NCI-H1694 treated with DMSO at 0.1 percent for 48 hours (cell line): ENCODE results near the gene PIK3C2B.
A peak's percentile ranks its signal among the peaks of the same experiment; 100 is the strongest.

ENCODE experiments used
- DNase-seq: peaks from one replicate; lab custom pipeline; 2025; lab: John Stamatoyannopoulos, UW

The PIK3C2B gene

DNA sequence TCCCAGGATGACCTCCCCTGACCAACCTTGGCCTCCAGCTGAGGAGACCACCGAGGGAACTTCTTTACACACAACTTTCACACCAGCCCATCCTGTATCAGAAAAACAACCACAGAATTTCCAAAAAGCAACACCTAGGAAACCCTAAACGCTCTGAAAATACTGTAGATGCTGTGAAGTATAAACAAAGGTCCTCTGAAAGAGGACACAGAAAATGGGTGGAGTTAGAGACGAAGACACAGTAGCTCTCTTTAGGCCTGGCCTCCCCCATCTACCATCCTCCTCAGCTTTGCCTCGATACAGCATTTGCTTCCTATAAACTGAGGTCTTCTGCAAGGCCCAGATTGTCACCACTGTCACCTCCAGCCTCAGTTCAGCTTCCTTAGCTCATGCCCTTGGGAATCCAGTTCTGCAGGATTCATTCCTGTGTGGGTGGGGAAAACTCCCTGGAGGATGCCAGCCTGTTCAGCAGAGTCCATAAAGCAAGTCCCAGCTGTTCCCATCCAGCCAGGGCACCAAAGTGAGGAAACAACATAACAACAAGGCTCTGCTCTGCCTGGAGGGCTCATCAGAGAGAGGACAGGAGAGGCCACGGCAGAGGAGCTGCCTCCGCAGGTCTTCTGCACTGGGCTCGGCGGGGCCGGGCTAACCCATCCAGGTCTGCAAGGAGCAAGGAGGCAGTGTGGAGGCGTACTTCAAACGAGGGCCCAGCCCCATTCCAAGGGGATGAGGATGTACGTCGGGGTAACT is 15.0 kb downstream of the PIK3C2B start:
- peak; percentile 18 for DNase-seq

DNA sequence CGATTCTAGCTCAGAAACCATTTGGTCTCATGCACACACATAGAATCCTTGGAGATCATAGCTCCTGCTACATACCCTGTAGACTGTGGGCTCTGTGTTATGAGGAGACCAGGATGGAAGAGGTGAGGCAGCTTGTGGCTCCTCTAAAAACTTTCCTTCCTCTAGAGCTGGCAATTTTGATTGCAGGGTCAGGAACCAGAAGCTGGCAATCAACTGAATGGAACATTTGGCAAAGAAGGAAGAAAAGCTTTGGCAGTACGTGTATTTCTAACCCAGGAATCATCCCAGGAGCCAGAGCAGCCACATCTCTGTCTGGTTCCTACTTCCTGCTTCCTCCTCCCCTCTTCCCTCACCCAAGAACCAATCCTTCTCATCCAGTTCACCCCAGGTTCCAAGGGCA is 15.7 kb downstream of the PIK3C2B start:
- DNase-seq: no peak

DNA sequence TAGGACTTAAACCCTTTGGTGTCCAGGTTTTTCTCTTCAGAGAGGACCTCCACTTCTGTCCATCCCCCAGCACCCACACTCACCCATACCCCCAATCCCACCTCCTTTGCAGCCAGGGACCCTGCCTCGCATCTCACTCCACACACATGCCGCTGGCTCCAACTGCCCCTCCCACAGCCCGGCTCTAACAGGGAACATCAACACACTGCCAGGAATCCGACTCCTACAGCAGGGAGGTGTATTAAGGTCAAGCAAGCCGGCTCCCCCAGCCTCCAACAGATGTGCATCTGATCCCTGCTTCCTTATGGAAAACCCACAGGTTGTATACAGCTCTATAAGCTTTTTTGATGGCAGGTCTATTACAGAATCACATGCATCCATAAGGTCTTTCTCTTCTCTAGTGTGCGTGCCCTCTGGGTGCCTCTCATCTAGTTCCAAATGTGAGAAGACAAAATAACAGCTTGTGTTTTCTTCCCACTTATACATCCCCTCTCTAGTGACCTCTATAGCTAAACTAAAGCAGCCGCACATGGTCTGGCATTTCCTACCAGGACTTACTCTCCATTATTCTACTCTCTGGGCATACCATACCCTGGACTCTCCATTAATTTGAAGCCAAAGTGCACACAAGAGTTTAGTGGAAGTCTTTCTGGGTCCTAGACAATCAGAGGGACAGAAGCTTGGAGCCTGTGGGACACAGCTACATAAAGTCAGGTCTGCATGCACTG is 16.3 kb downstream of the PIK3C2B start:
- DNase-seq: peak; percentile 55

DNA sequence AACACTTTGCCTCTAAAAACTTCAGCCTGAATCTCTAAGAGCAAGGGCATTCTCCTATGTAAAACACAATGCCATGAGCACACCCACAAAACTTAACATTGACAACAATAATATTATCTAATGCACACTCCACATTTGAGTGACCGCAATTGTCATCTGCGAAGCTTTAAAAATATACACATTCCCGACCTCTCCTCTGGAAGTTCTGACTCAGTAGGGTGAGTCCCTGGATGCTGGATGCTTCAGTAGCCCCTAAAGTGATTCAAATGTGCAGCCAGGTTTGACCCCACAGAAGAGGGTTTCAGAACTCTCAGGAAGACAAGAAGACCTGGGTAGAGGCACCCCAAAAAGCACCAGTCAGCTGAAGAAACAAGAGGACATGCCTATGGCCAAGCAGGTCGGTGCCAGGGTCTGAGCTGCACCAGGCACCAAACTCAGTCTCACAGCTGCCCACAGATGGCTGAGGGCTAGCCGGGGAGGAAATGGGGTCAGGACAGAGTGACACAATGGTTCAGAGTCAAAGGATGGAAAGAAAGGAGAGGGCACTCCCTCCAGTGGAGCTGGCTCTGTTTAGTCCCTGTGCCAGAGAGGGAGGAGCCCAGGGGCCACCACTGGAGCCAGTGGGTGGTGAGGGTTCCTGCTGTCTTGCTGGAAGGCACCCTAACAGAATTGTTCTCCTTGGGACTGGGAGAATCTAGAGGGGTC is 17.4 kb downstream of the PIK3C2B start:
- DNase-seq: no peak

DNA sequence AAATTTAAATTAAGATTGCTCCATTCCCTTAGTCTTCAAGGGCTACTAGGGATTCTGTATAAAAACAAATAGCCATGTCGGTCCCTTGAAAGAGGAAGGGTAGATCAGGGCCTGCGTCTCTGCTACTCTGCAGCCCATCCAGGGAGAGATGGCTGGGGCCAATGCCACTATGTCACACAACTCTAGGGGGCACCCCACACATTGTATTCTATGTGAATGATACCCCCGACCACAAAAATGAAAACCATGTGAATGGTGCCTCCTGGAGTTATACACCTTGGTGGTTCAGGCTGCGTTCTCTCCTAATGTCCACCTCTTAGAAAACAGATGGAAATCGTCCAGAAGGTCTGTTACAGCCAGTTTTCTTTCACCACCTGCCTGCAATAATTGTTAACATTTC is 18.0 kb downstream of the PIK3C2B start:
- DNase-seq: no peak

GRCh38 chr1:204475656-204476432 is 18.8 kb downstream of the PIK3C2B start:
- no peak for DNase-seq

DNA sequence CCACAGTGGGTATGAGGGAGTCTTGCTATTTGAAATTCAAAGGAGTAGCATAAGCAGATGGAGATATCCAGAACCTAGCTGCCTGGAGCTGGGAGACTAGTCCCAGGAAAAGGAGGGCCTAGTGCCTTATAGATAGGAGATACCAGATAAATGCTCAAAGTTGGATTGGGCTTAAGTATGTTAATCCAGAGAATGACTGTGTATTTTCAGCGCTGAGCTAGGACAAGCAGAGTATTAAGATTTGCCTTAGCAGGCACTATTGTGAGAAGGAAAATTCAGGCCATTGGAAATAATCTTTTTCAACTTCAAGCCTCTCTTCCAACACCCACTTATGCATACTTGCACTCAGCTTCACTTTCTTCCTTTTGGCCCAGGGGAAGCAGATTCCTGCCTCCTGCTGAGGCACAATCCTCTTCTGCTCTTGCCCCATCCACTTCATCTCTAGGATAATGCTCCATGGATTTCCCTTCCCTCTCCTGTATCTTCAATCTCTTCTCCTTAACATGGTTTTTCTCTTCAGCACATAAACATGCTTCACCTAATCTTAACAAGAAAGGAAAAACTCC is 21.1 kb downstream of the PIK3C2B start:
- no peak for DNase-seq

DNA sequence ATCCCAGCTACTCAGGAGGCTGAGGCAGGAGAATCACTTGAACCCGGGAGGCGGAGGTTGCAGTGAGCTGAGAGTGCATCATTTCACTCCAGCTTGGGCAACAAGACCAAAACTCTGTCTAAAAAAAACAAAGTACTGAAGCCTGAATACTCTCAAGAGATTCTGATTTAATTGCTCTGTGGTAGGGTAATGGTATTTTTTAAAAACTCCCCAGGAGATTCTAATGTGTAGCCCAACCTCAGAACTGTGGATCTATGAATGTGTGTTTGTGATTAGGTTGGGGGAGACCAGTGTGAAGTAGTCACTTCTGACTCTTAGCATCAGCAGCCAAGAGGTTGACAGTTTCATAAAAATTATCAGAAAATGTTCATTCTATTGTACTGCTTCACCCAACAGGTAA is 21.9 kb downstream of the PIK3C2B start:
- no peak for DNase-seq

- no peak for DNase-seq
These were observed 22.9 kb downstream of the PIK3C2B start for GRCh38 chr1:204471687-204472086.

- no peak for DNase-seq
These were observed 25.3 kb downstream of the PIK3C2B start for GRCh38 chr1:204469304-204469703.

DNA sequence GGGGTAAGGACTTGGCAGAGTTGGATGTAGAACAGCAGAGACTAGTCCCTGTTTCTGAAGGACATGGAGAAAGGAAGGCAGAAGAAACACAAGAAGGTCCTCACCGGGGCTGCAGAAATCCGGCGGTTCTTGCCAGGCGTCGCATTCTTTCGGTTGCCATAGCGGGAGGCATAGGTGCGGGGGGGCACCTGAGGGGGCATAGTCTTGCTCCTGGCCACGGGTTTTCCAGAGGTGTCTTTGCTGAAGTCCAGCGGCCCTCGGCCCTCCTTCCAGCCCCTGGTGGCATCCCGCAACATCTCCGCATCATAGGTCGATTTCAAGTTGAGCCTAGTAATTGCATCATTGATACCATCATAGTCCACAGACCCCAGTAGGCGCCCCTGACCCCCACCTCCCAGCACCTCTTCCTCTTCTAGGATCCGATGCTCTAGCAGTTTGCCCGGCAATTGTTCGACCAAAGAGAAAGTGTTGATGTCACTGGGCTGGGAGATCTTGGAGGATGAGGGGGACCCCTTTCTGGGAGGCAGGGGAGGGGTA is 25.8 kb downstream of the PIK3C2B start:
- DNase-seq: no peak

GRCh38 chr1:204468206-204468605 is 26.4 kb downstream of the PIK3C2B start:
- DNase-seq: no peak

GRCh38 chr1:204466416-204467405 is 27.9 kb downstream of the PIK3C2B start:
- DNase-seq: no peak

GRCh38 chr1:204465546-204466415 is 28.8 kb downstream of the PIK3C2B start:
- DNase-seq: no peak

GRCh38 chr1:204464701-204465100 is 29.9 kb downstream of the PIK3C2B start:
- no peak for DNase-seq

GRCh38 chr1:204464187-204464631 is 30.4 kb downstream of the PIK3C2B start:
- no peak for DNase-seq

GRCh38 chr1:204463125-204464060 is 31.2 kb downstream of the PIK3C2B start:
- no peak for DNase-seq

DNA sequence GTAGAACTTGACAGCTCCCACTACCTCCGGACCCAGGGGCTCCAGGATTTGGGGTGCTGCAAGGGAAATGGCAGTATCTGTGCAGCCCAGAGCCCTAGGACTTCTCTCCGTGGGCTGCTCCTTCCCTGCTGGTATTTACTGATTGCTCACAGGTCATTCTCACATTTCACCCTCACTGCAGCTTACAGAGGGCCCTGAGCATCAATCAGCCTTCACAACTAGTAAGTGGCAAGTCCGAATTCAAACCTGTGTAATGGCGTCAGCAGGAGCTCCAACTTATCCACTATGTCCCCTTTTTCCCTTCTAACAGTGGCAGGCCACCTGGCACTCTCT is 32.4 kb downstream of the PIK3C2B start:
- DNase-seq: no peak
